OCI-LY7 (cell line): ENCODE results near the gene CD46. TPM values are rescaled to one million over a fixed set of nuclear protein-coding genes. Genes with fewer than 3 reads are reported as not detected.

ENCODE experiments used
- BruUV-seq: library from RNA; stranded (reverse); fragments of 400-500 nt; replicated peaks from 2 replicates; lab custom pipeline; 2021; lab: Mats Ljungman, UMichigan
- CTCF ChIA-PET: fragments of 300-600 bp; sonication (Branson Sonifier 250); formaldehyde crosslinking; loops from one replicate; lab custom pipeline; 2022; ENCODE audit warnings: antibody characterized with exemption; ENCODE audit not compliant: unreplicated experiment; lab: Charles Lee
- POLR2A ChIA-PET: fragments of 300-600 bp; sonication (Branson Sonifier 250); formaldehyde crosslinking; loops from one replicate; lab custom pipeline; 2022; ENCODE audit warnings: antibody characterized with exemption; lab: Charles Lee
- DNase-seq: peaks from one replicate; pipeline ENCODE4 v3.0.0-alpha.2; 2015; ENCODE audit warnings: low spot score
- H2AFZ ChIP-seq: fragments of 200-600 bp; sonication (generic), shearing (Covaris generic); 2 replicates; pipeline ENCODE4 v1.6.1; 2014; ENCODE audit warnings: mild to moderate bottlenecking, antibody characterized with exemption, low read length, moderate library complexity
- H3K27ac ChIP-seq: fragments of 200-600 bp; sonication (generic); 2 replicates; pipeline ENCODE4 v1.5.1; 2014; ENCODE audit warnings: mixed run types, low read depth, mild to moderate bottlenecking, moderate library complexity, low read length, inconsistent platforms; ENCODE audit not compliant: poor library complexity, severe bottlenecking
- H3K36me3 ChIP-seq: fragments of 200-600 bp; sonication (generic); 2 replicates; pipeline ENCODE4 v1.6.1; 2014; ENCODE audit warnings: mild to moderate bottlenecking, antibody characterized with exemption, low read length, moderate library complexity, mixed read lengths; ENCODE audit not compliant: insufficient read depth
- H3K4me1 ChIP-seq: fragments of 200-600 bp; sonication (generic); 2 replicates; pipeline ENCODE4 v1.5.1; 2014; ENCODE audit warnings: mild to moderate bottlenecking, low read length; ENCODE audit not compliant: insufficient read depth, poor library complexity, severe bottlenecking
- H3K4me2 ChIP-seq: fragments of 200-600 bp; sonication (generic); 2 replicates; pipeline ENCODE4 v1.6.1; 2014; ENCODE audit warnings: mild to moderate bottlenecking, low read length
- H3K4me3 ChIP-seq: fragments of 200-600 bp; sonication (generic); 2 replicates; pipeline ENCODE4 v1.5.1; 2014; ENCODE audit warnings: mild to moderate bottlenecking, low read depth, low read length; ENCODE audit not compliant: poor library complexity, severe bottlenecking
- H3K79me2 ChIP-seq: fragments of 200-600 bp; sonication (generic); 2 replicates; pipeline ENCODE4 v1.6.1; 2016; ENCODE audit warnings: low read depth, mild to moderate bottlenecking, low read length, moderate library complexity, mixed read lengths; ENCODE audit not compliant: insufficient read depth
- H3K9me2 ChIP-seq: fragments of 200-600 bp; sonication (generic); 2 replicates; pipeline ENCODE4 v1.6.1; 2016; ENCODE audit warnings: mild to moderate bottlenecking, low read length, mixed read lengths; ENCODE audit not compliant: insufficient read depth
- H3K9me3 ChIP-seq: fragments of 200-600 bp; sonication (generic); 2 replicates; pipeline ENCODE4 v1.6.1; 2014; ENCODE audit warnings: mild to moderate bottlenecking, mixed run types, low read length, mixed read lengths
- H4K20me1 ChIP-seq: fragments of 200-600 bp; sonication (generic); 2 replicates; pipeline ENCODE4 v1.6.1; 2014; ENCODE audit warnings: mild to moderate bottlenecking, antibody characterized with exemption, low read length, moderate library complexity, mixed read lengths; ENCODE audit not compliant: insufficient read depth
- CTCF ChIP-seq: fragments of 200-600 bp; sonication (generic); conservative IDR thresholded peaks from 2 replicates; pipeline ENCODE4 v1.5.1; 2014; ENCODE audit warnings: mild to moderate bottlenecking, antibody characterized with exemption, low read length, moderate library complexity, mixed read lengths
- EZH2phosphoT487 ChIP-seq: fragments of 200-600 bp; sonication (generic); IDR thresholded peaks from 2 replicates; pipeline ENCODE4 v1.6.1; 2018; ENCODE audit warnings: low read depth, borderline replicate concordance, mild to moderate bottlenecking, mixed run types, antibody characterized with exemption, low read length, moderate library complexity, mixed read lengths
- intact Hi-C: fragments of 100-400 bp; cut with micrococcal nuclease; formaldehyde crosslinking; loops from one replicate; pipeline ENCODE4 v1.10.0; 2022; ENCODE audit not compliant: unreplicated experiment
- total RNA-seq, 2 experiments: library from RNA; depleted of rRNA in 1 of 2; stranded (reverse); fragments of >200 nt in 1 of 2; shearing (Covaris generic) in 1 of 2; gene quantifications; 2 replicates each; pipeline ENCODE4 v1.2.3, GENCODE V29; 2014 to 2022

CD46 gene
- total RNA-seq, 2 experiments from 2014 or later = 83.2 to 83.8 TPM

- H3K27ac ChIP-seq = peak overlapping the region; percentile 32
- peak; percentile 29 for DNase-seq
- CTCF ChIA-PET = interaction anchor here (0.9 kb wide), 1 partner anchor 11 kb away, joined by 3 read pairs; no protein-coding TSS in a partner anchor
- no peaks in the 10 kb centered on the region for H3K9me2 ChIP-seq
- H3K4me1 ChIP-seq = peaks cover 35% of the 10 kb centered on the region
- no peaks in the 10 kb centered on the region for H4K20me1 ChIP-seq
- no peak overlapping the region for H3K4me3 ChIP-seq
- H2AFZ ChIP-seq = no peak overlapping the region
- no peaks in the 10 kb centered on the region for H3K79me2 ChIP-seq
- no TSS peak for BruUV-seq
- H3K36me3 ChIP-seq = peaks cover 37% of the 10 kb centered on the region
- no peaks in the 10 kb centered on the region for H3K9me3 ChIP-seq
- POLR2A ChIA-PET = interaction anchor here (1.3 kb wide), 1 partner anchor 11 kb away, joined by 3 read pairs; no protein-coding TSS in a partner anchor
- TF ChIP-seq CTCF (no peak), EZH2phosphoT487 (no peak)
- intact Hi-C loops = no loop called here
- peak overlapping the region; percentile 39; the same call in 1 of the 2 replicates for H3K4me2 ChIP-seq
Observed at GRCh38 chr1:207807690-207808321, 56.0 kb downstream of the CD46 start.

DNA sequence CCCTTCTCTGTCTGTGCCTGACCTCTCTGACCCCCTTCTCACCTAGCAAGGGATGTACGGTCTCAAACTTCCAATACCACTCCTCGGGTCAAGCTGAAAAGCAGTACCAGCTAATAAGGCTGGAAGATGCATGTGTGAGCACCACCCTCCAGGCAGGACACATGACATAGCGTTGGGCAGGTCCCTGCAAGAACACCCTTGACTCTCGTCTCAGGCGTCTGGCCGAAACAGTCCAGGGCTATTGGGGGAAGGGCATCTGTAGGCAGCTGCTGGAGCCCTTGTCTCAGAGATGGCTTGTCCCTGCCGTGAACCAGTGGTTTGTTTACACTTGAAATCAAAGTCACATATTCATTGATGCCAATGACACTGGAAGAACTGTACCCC is 56.5 kb downstream of the CD46 start:
- peaks cover 37% of the 10 kb centered on the region for H3K36me3 ChIP-seq
- no peaks in the 10 kb centered on the region for H3K9me2 ChIP-seq
- no peaks in the 10 kb centered on the region for H3K79me2 ChIP-seq
- intact Hi-C loops = no loop called here
- POLR2A ChIA-PET = interaction anchor here (1.3 kb wide), 1 partner anchor 11 kb away, joined by 3 read pairs; no protein-coding TSS in a partner anchor
- H4K20me1 ChIP-seq = no peaks in the 10 kb centered on the region
- no peak overlapping the region for H2AFZ ChIP-seq
- no peak for TF ChIP-seq CTCF
- TF ChIP-seq EZH2phosphoT487 = no peak
- no peak for DNase-seq
- H3K4me1 ChIP-seq = peaks cover 35% of the 10 kb centered on the region
- no TSS peak for BruUV-seq
- CTCF ChIA-PET = no interaction called here
- H3K9me3 ChIP-seq = no peaks in the 10 kb centered on the region
- H3K4me3 ChIP-seq = no peak overlapping the region
- H3K27ac ChIP-seq = no peak overlapping the region
- no peak overlapping the region for H3K4me2 ChIP-seq

- Histone ChIP-seq H3K4me3 (no peak overlapping the region), H4K20me1 (no peaks in the 10 kb centered on the region), H3K9me3 (no peaks in the 10 kb centered on the region), H2AFZ (no peak overlapping the region), H3K4me2 (no peak overlapping the region), H3K27ac (no peak overlapping the region), H3K36me3 (peaks cover 37% of the 10 kb centered on the region), H3K4me1 (peaks cover 35% of the 10 kb centered on the region), H3K9me2 (no peaks in the 10 kb centered on the region), H3K79me2 (no peaks in the 10 kb centered on the region)
- intact Hi-C loops = no loop called here
- CTCF ChIA-PET = no interaction called here
- no TSS peak for BruUV-seq
- POLR2A ChIA-PET = no interaction called here
- no peak for DNase-seq
- TF ChIP-seq EZH2phosphoT487 = no peak
- no peak for TF ChIP-seq CTCF
Observed at GRCh38 chr1:207808911-207809555, 57.2 kb downstream of the CD46 start.
